HG02759 (cell line): Measurements from ENCODE around the gene S1PR2.
"Not testable (repeated sequence)": the region's sequence is repeated elsewhere in the genome, so short reads cannot be mapped to it uniquely, and the experiment has no call there.

Experiments used
- ATAC-seq: cut with Tn5 transposase; IDR thresholded peaks from one replicate; pipeline ENCODE4 v1.9.1; 2021; ENCODE audit warnings: mild to moderate bottlenecking, moderate library complexity; ENCODE audit not compliant: unreplicated experiment

The S1PR2 gene

GRCh38 chr19:10193790-10194499 lies 37.2 kb downstream of the S1PR2 start:
- peak; percentile 15 for ATAC-seq

GRCh38 chr19:10192922-10193321 lies 38.2 kb downstream of the S1PR2 start:
- ATAC-seq, result no peak

GRCh38 chr19:10191347-10191746 lies 39.8 kb downstream of the S1PR2 start:
- ATAC-seq, result no peak

GRCh38 chr19:10190026-10190425 lies 41.1 kb downstream of the S1PR2 start:
- ATAC-seq, result no peak

GRCh38 chr19:10189616-10190015 lies 41.5 kb downstream of the S1PR2 start:
- ATAC-seq, result no peak

GRCh38 chr19:10187315-10187714 lies 43.8 kb downstream of the S1PR2 start:
- no peak for ATAC-seq

GRCh38 chr19:10184636-10185035 lies 46.5 kb downstream of the S1PR2 start:
- ATAC-seq, result no peak

- ATAC-seq, result no peak
Observed at GRCh38 chr19:10183926-10184325, 47.2 kb downstream of the S1PR2 start.

- ATAC-seq, result no peak
Observed at GRCh38 chr19:10182847-10183246, 48.3 kb downstream of the S1PR2 start.

- ATAC-seq, result no peak
Observed at GRCh38 chr19:10182076-10182475, 49.1 kb downstream of the S1PR2 start.

GRCh38 chr19:10180459-10180858 lies 50.7 kb downstream of the S1PR2 start:
- ATAC-seq, result no peak

GRCh38 chr19:10180024-10180423 lies 51.1 kb downstream of the S1PR2 start:
- ATAC-seq, result not testable (repeated sequence)

GRCh38 chr19:10173527-10173926 lies 57.6 kb downstream of the S1PR2 start:
- ATAC-seq, result no peak
